ENCODE measurements around the gene CLEC16A.
"Not testable (repeated sequence)": the region's sequence is repeated elsewhere in the genome, so short reads cannot be mapped to it uniquely, and the experiment has no call there.

Gene CLEC16A

GRCh38 chr16:11101283-11101682 is 156.9 kb downstream of the CLEC16A start:
- no peak for DNase-seq (ENCODE audit: low read depth)

DNA sequence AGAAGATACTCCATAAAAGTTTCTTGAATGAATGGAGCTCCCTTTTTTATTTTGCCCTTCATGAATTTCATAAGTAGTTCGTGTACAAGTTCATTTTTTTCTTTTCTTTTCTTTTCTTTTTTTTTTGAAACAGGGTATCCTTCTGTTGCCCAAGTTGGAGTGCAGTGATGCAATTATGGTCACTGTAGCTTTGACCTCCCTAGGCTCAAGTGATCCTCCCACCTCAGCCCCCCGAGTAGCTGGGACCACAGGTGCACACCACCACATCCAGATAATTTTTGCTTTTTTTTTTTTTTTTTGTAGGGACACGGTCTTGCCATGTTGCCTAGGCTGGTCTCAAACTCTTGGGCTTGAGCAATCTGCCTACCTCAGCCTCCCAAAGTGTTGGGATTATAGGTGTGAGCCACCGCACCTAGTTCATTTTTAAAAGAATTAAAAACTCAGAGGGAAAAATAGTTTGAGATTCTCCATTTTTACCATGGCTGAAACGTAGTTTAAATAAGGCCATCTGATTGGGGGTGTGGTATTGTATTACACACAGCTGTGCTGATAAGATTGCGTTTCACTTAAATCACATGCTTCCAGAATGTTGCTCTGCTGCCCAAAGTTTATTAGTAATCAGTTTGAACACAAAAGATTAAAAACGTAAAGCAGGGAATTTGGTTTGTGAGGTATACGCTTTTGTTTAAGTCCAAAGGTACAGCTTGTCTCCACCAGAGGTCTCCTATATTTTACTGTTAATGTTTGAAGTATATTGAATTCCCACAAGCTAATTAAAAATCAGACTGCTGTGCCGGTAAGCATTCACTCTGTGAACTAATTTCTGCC is 157.5 kb downstream of the CLEC16A start:
- DNase-seq (ENCODE audit: low read depth), result no peak

DNA sequence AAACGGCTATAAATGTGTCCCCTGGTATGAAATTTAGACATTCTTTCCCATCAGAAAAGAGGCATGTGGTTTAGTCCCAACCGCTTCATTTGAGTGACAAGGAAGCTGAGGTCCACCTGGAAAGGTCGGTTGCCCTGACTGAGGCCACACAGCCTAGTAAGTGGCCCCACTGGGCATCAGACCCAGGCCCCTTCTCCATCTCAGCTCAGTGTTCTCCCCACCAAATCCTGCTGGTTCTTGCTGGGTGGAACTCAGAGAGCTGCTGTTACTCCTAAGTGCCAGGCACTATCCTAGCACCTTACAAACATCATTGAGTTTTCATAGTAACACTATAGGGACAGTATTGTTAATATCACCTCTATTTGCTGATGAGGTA is 158.1 kb downstream of the CLEC16A start:
- DNase-seq (ENCODE audit: low read depth), result no peak

DNA sequence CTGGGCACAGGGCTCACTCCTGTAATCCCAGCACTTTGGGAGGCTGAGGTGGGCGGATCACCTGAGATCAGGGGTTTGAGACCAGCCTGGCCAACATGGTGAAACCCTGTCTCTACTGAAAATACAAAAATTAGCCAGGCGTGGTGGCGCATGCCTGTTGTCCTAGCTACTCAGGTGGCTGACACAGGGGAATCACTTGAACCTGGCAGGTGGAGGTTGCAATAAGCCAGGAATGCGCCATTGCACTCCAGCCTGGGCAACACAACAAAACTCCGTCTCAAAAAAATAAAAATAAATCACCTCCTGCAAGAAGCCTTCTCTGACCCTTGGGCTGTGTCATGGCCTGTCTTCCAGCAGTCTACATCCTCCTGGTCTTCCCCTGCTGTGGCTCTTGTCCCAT is 158.9 kb downstream of the CLEC16A start:
- DNase-seq (ENCODE audit: low read depth), result not testable (repeated sequence)

GRCh38 chr16:11104168-11105037 is 160.0 kb downstream of the CLEC16A start:
- no peak for DNase-seq (ENCODE audit: low read depth)

- DNase-seq (ENCODE audit: low read depth), result no peak
Observed at GRCh38 chr16:11105038-11105903, 160.9 kb downstream of the CLEC16A start.

- DNase-seq (ENCODE audit: low read depth), result no peak
Observed at GRCh38 chr16:11106726-11107125, 162.4 kb downstream of the CLEC16A start.

DNA sequence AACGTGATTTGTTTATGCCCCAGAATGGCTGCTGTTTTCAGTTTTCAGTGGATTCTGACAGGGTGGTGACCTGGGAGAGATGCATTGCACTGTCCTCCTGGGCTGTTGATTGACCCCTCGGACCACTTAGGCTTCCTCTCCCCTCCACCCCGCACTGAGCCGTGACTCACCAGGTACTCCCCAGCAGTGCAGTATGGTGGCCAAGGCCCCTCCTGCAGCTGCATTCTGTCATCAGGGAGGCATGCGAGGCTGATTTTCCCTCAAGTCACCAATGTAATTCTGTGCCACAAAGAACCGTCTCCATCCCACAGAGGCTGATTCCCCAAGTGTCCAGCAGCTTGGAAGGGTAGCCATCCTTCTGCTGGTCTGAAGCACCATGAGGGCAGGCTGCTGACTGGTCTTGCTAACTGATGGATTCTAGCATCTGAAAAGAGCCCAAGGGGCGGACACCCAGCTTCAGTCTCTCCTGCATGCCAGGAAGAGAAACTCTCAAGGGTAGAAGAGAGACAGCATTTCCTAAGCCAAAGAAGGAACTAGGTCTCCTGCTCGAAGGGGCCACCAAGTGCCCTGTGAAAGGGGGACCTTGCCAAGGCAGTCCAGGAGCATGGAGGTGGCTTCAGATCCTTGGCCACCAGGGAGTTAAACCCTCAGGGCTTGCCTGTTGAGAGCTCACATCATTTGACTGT is 163.6 kb downstream of the CLEC16A start:
- no peak for DNase-seq (ENCODE audit: low read depth)

- no peak for DNase-seq (ENCODE audit: low read depth)
Observed at GRCh38 chr16:11108466-11108805, 164.1 kb downstream of the CLEC16A start.

DNA sequence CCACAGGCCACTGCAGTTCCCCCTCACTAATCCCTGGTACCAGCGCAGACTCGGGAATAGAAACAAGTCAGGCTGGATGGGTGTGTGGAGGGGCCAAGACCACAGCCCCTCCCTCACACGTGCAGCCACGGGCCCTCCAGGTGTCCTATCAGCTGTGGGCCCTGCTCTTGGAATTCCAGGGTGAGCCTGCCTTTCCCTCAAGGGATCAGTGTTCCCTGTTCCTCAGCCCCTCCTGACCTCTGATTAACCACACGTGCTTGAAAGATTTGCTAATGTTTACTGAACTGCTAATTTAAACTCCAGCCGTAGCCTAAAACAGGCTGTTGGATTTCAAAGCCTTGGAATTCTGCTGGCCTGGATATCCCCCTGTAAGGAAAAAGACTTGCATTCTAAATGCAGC is 165.2 kb downstream of the CLEC16A start:
- no peak for DNase-seq (ENCODE audit: low read depth)

GRCh38 chr16:11111150-11111549 is 166.8 kb downstream of the CLEC16A start:
- DNase-seq (ENCODE audit: low read depth), result no peak

DNA sequence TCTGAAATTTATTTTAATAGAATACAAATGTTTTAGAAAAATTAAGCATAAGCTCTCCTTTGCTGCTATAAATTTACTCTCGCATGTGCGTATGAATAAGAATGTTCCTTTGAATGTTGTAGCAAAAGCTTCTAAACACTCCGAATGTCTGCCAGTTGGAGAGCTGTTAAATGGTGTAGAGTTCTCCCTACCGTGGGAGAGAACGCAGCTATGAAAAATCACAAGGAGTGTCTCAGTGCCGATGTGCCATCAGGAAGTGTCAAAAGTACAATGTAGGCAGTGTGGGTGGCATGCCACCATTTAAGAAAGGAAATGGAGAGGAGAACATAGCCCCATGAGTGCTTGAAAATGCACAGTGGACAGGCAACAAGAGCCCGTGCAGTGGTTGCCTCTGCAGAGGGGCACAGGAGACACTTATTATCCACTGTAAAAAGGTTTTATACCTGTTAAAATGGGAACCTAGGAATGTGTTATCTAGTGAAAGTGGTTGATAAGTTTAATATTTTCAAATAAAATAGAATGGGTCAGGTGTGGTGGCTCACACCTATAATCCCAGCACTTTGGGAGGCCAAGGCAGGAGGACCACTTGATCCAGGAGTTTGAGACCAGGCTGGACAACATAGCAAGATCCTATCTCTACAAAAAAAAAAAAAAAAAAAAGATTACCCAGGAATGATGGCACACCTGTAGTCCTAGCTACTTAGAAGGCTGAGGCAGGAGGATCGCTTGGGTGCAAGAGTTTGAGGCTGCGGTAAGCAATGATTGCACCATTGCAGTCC is 167.7 kb downstream of the CLEC16A start:
- no peak for DNase-seq (ENCODE audit: low read depth)

- DNase-seq (ENCODE audit: low read depth), result no peak
Observed at GRCh38 chr16:11112723-11113348, 168.5 kb downstream of the CLEC16A start.

GRCh38 chr16:11114366-11115164 is 170.2 kb downstream of the CLEC16A start:
- no peak for DNase-seq (ENCODE audit: low read depth)

GRCh38 chr16:11117576-11118211 is 173.3 kb downstream of the CLEC16A start:
- no peak for DNase-seq (ENCODE audit: low read depth)

- no peak for DNase-seq (ENCODE audit: low read depth)
Observed at GRCh38 chr16:11118479-11118878, 174.1 kb downstream of the CLEC16A start.

DNA sequence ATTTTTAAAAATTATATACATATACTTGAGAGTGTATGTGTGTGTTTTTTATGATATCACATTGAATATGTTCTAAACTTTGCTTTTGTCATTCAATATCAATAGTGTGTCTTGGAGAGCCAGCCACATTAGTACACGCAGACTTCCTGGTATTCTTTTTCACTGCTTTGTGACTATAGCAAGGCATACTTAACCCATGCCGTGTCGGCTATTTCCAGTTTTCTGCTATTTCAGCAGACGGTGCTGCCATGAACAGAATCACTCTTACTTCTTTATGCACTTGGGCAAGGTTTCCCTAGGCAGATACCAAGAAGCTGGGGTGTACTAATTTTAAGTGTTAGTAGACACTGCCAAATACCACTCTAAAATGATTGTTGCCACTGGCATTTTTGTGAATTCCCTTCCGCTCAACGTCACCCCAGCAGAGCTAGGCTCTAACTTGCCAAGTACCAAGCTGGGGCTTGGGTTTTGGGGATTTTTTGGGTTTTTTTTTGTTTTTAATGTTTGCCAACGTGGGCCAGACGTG is 176.8 kb downstream of the CLEC16A start:
- no peak for DNase-seq (ENCODE audit: low read depth)

DNA sequence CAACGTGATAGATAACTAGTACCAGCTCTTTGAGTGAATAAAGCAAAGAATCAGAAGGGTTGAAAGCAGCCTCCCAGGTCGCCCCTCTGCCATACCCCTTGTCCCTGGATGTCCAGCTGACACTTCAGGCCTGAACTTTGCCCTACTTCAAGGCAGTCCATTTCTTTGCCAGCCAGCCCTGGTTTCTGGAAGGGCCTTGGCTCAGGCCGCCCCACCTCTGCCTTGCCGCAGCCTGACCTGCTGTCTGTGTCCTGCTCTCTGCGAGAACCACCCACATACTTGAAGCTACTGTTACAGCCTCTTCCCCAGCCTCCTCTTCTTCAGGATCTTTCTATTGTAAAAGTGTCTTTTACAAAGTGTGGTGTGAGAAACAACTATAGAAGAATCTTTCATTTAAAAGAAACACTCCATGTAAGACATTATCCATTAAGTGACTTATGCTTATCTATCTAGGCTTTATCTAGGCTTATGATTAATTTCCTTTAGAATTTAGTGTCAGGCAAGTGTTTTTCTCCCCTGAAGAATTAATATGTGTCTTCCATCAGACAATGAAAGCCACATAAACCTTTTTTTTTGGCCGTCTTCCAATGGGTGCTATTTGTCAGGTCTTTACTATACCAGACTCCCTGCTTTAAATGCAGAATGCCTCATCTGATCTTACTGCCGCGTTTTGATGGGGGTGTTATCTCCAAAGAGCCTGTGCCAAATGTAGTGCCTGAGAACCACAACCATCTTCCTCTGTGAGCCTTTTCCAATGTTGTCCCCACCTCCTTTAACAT is 177.7 kb downstream of the CLEC16A start:
- DNase-seq (ENCODE audit: low read depth), result no peak
